HepG2 (cell line): ENCODE data around the gene TNRC18. TPM values are rescaled to one million over a fixed set of nuclear protein-coding genes. Genes with fewer than 3 reads are reported as not detected.

Experiments used
- CREB1 ChIP-seq, 2 experiments: fragments of 450-650 bp in 1 of 2; IDR thresholded peaks; 2 replicates each; pipeline ENCODE4 v1.6.1; 2016 to 2017; ENCODE audit warnings: control low read depth in 1 of 2, mild to moderate bottlenecking in 1 of 2, missing compliant biosample characterization in 1 of 2, missing genetic modification characterization in 1 of 2
- ELF3 ChIP-seq: IDR thresholded peaks from 2 replicates; pipeline ENCODE4 v1.6.1; 2016; ENCODE audit warnings: missing genetic modification reagents, missing compliant biosample characterization
- GABPB1 ChIP-seq: IDR thresholded peaks from 2 replicates; pipeline ENCODE4 v1.6.1; 2016; ENCODE audit warnings: mild to moderate bottlenecking, missing genetic modification reagents, moderate library complexity, missing compliant biosample characterization
- KLF15 ChIP-seq: sonication (generic); formaldehyde crosslinking; IDR thresholded peaks from 2 replicates; pipeline ENCODE4 v1.8.1; 2023; ENCODE audit warnings: borderline replicate concordance, mild to moderate bottlenecking, inconsistent platforms, missing genetic modification reagents, mixed read lengths
- NFIC ChIP-seq: IDR thresholded peaks from 2 replicates; pipeline ENCODE4 v1.6.1; 2012; ENCODE audit warnings: mild to moderate bottlenecking, low read length, inconsistent platforms
- NFRKB ChIP-seq: fragments of 450-650 bp; IDR thresholded peaks from 2 replicates; pipeline ENCODE4 v1.6.1; 2017
- PHF21A ChIP-seq: sonication (generic); formaldehyde crosslinking; IDR thresholded peaks from 2 replicates; pipeline ENCODE4 v1.5.0; 2020; ENCODE audit warnings: mild to moderate bottlenecking, missing genetic modification reagents
- PPARG ChIP-seq: conservative IDR thresholded peaks from 2 replicates; pipeline ENCODE4 v1.6.1; 2016; ENCODE audit warnings: missing biosample characterization, missing genetic modification reagents
- SKI ChIP-seq: fragments of 450-650 bp; IDR thresholded peaks from one replicate; pipeline ENCODE4 v1.6.1; 2018; ENCODE audit warnings: mild to moderate bottlenecking; ENCODE audit not compliant: partially characterized antibody
- STAG1 ChIP-seq: sonication (generic); formaldehyde crosslinking; IDR thresholded peaks from 2 replicates; pipeline ENCODE4 v1.4.0; 2020; ENCODE audit warnings: missing genetic modification reagents
- ZNF34 ChIP-seq: sonication (generic); formaldehyde crosslinking; IDR thresholded peaks from 2 replicates; pipeline ENCODE4 v1.4.0; 2020; ENCODE audit warnings: mild to moderate bottlenecking, missing genetic modification reagents, borderline replicate concordance
- ZNF354B ChIP-seq: sonication (generic); formaldehyde crosslinking; IDR thresholded peaks from 2 replicates; pipeline ENCODE4 v1.8.0; 2022; ENCODE audit warnings: mild to moderate bottlenecking, missing genetic modification reagents
- ZNF564 ChIP-seq: sonication (generic); formaldehyde crosslinking; IDR thresholded peaks from 2 replicates; pipeline ENCODE4 v1.8.1; 2023; ENCODE audit warnings: mild to moderate bottlenecking, missing genetic modification reagents
- ZNF598 ChIP-seq: sonication (generic); formaldehyde crosslinking; IDR thresholded peaks from 2 replicates; pipeline ENCODE4 v1.5.1; 2020; ENCODE audit warnings: mild to moderate bottlenecking, missing genetic modification reagents, borderline replicate concordance
- ZNF7 ChIP-seq: IDR thresholded peaks from 2 replicates; pipeline ENCODE4 v1.6.1; 2016; ENCODE audit warnings: missing biosample characterization, missing genetic modification reagents
- ZNF749 ChIP-seq: sonication (generic); formaldehyde crosslinking; IDR thresholded peaks from 2 replicates; pipeline ENCODE4 v1.8.0; 2022; ENCODE audit warnings: mild to moderate bottlenecking, missing genetic modification reagents, moderate library complexity, borderline replicate concordance
- polyA plus RNA-seq, 8 experiments: library from polyadenylated mRNA; depleted of rRNA in 3 of 8; stranded (reverse) in 7 of 8; unstranded in 1 of 8; fragments of >200 nt; fragmentation: Illumina TruSeq in 4 of 8; extraction: Trizol in 4 of 8; gene quantifications; 2 replicates each; pipeline versions ENCODE4 v1.2.1 to v1.2.3, GENCODE V29; 2011 to 2016; ENCODE audit warnings: low read depth in 4 of 8, missing spikeins in 1 of 8, mixed read lengths in 1 of 8; ENCODE audit not compliant: insufficient read depth in 1 of 8
- total RNA-seq, 5 experiments: library from RNA; depleted of rRNA; stranded (reverse); fragments of >200 nt; fragmentation: Illumina TruSeq; extraction: Trizol; gene quantifications; 2 replicates each; pipeline ENCODE4 v1.2.3, GENCODE V29; 2016; ENCODE audit warnings: low read depth in 1 of 5
- TF ChIP-seq, protein P1 (sequence below): fragments of 450-650 bp; IDR thresholded peaks from 2 replicates; pipeline ENCODE4 v1.6.1; 2017
- TF ChIP-seq, protein P2 (sequence below): sonication (generic); formaldehyde crosslinking; IDR thresholded peaks from 2 replicates; pipeline ENCODE4 v1.4.0; 2020; ENCODE audit warnings: missing genetic modification reagents
- TF ChIP-seq, protein P3 (sequence below): sonication (generic); formaldehyde crosslinking; IDR thresholded peaks from 2 replicates; pipeline ENCODE4 v1.4.0; 2020; ENCODE audit warnings: mild to moderate bottlenecking, missing genetic modification reagents
- TF ChIP-seq, protein P4 (sequence below): IDR thresholded peaks from 2 replicates; pipeline ENCODE4 v1.6.1; 2012; ENCODE audit warnings: low read length, improper control_type of control experiment

TNRC18 gene
- total and polyA plus RNA-seq, 2 of the 13 experiments (the other 11 are each of a cell fraction or from before 2014, with no cell fraction given): 11.7 to 17.4 TPM

DNA sequence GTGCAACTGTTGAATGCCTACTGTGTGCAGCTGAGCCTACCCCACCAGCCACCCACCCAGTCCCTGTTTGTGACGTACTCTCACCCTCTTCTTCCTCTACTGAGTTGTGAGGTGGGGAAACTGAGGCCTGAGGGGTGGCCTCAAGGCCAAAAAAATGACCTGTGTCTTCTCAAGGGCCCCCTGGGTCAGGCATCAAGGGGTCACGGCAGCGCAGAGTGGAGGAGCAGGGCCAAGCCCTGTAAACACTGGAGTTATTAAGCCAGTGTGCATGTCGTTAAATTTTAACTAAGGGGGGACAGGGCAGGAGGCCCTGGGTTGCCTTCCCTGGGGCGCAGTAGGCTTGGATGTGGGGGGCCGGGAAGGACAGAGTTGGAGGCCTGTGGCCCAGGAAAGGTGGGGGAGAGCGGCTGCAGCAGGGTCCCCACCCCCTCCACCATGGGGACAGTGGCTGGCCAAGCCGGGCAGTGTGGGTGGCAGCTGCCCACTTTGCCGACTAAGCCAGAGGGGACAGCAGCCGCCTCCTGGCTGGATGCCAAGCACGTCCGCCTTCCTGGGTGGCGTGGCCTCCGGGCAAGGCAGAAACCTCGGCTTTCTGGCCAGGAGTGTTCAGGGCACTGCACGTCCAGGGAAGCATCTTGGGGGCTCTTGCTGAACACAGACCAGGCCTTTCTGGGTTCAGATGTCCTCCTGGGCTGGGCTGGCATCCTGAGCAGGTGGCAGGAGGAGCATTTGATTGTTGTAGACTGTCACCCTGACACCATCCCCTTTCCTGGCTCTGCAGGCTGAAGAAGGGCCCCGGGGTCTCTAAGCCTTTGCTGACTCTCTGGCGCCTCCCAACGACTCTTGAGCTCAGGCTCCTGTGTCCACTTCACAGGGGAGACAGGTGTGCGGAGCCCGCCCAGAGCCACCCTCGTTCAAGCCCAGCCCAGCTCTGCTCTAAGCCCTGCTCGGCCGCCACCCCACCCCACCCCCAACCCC, 139.0 kb downstream of the TNRC18 start (continued):
- TF ChIP-seq ZNF34 (CRISPR knock-in tag): peak; percentile 46; the same call in 1 of the 2 replicates
- peak; percentile 81; the same call in 1 of the 2 replicates for TF ChIP-seq NFIC
- TF ChIP-seq, protein P1, sequence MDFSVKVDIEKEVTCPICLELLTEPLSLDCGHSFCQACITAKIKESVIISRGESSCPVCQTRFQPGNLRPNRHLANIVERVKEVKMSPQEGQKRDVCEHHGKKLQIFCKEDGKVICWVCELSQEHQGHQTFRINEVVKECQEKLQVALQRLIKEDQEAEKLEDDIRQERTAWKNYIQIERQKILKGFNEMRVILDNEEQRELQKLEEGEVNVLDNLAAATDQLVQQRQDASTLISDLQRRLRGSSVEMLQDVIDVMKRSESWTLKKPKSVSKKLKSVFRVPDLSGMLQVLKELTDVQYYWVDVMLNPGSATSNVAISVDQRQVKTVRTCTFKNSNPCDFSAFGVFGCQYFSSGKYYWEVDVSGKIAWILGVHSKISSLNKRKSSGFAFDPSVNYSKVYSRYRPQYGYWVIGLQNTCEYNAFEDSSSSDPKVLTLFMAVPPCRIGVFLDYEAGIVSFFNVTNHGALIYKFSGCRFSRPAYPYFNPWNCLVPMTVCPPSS: no peak
- no peak for TF ChIP-seq NFRKB
- TF ChIP-seq, protein P2, sequence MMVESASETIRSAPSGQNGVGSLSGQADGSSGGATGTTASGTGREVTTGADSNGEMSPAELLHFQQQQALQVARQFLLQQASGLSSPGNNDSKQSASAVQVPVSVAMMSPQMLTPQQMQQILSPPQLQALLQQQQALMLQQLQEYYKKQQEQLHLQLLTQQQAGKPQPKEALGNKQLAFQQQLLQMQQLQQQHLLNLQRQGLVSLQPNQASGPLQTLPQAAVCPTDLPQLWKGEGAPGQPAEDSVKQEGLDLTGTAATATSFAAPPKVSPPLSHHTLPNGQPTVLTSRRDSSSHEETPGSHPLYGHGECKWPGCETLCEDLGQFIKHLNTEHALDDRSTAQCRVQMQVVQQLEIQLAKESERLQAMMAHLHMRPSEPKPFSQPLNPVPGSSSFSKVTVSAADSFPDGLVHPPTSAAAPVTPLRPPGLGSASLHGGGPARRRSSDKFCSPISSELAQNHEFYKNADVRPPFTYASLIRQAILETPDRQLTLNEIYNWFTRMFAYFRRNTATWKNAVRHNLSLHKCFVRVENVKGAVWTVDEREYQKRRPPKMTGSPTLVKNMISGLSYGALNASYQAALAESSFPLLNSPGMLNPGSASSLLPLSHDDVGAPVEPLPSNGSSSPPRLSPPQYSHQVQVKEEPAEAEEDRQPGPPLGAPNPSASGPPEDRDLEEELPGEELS (CRISPR knock-in tag): peak; percentile 83
- peak; percentile 72; the same call in 1 of the 2 replicates for TF ChIP-seq PHF21A (CRISPR knock-in tag)
- TF ChIP-seq GABPB1 (CRISPR knock-in tag): peak; percentile 60
- TF ChIP-seq, protein P3, sequence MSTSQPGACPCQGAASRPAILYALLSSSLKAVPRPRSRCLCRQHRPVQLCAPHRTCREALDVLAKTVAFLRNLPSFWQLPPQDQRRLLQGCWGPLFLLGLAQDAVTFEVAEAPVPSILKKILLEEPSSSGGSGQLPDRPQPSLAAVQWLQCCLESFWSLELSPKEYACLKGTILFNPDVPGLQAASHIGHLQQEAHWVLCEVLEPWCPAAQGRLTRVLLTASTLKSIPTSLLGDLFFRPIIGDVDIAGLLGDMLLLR (CRISPR knock-in tag): no peak
- TF ChIP-seq KLF15 (CRISPR knock-in tag): no peak
- no peak for TF ChIP-seq ZNF354B (CRISPR knock-in tag)
- TF ChIP-seq SKI: no peak
- TF ChIP-seq ELF3 (CRISPR knock-in tag): peak; percentile 25; the same call in 1 of the 2 replicates
- TF ChIP-seq ZNF598 (CRISPR knock-in tag): 0 out of 2 replicates have a peak, but pooled peaks have one; percentile 32
- TF ChIP-seq PPARG: peak; percentile 66; the same call in 1 of the 2 replicates
- TF ChIP-seq ZNF7 (CRISPR knock-in tag): no peak
- no peak; the same call in 1 of the 2 replicates for TF ChIP-seq ZNF749
- peak; percentile 66 for TF ChIP-seq STAG1 (CRISPR knock-in tag)
- TF ChIP-seq, protein P4, sequence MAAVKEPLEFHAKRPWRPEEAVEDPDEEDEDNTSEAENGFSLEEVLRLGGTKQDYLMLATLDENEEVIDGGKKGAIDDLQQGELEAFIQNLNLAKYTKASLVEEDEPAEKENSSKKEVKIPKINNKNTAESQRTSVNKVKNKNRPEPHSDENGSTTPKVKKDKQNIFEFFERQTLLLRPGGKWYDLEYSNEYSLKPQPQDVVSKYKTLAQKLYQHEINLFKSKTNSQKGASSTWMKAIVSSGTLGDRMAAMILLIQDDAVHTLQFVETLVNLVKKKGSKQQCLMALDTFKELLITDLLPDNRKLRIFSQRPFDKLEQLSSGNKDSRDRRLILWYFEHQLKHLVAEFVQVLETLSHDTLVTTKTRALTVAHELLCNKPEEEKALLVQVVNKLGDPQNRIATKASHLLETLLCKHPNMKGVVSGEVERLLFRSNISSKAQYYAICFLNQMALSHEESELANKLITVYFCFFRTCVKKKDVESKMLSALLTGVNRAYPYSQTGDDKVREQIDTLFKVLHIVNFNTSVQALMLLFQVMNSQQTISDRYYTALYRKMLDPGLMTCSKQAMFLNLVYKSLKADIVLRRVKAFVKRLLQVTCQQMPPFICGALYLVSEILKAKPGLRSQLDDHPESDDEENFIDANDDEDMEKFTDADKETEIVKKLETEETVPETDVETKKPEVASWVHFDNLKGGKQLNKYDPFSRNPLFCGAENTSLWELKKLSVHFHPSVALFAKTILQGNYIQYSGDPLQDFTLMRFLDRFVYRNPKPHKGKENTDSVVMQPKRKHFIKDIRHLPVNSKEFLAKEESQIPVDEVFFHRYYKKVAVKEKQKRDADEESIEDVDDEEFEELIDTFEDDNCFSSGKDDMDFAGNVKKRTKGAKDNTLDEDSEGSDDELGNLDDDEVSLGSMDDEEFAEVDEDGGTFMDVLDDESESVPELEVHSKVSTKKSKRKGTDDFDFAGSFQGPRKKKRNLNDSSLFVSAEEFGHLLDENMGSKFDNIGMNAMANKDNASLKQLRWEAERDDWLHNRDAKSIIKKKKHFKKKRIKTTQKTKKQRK: no peak
- TF ChIP-seq ZNF564: no peak
- TF ChIP-seq CREB1 (IDR thresholded peaks at IDR 0.05): no peak
- no peak for TF ChIP-seq CREB1 (CRISPR knock-in tag; IDR thresholded peaks at IDR 0.05)
